HG03066 (cell line): Measurements from ENCODE around the gene SH3BGRL2.
A peak's percentile ranks its signal among the peaks of the same experiment; 100 is the strongest.
"Not testable (repeated sequence)": the region's sequence is repeated elsewhere in the genome, so short reads cannot be mapped to it uniquely, and the experiment has no call there.

Experiments
- ATAC-seq: cut with Tn5 transposase; IDR thresholded peaks from one replicate; pipeline ENCODE4 v1.9.1; 2021; ENCODE audit warnings: low read depth; ENCODE audit not compliant: unreplicated experiment

The SH3BGRL2 gene

DNA sequence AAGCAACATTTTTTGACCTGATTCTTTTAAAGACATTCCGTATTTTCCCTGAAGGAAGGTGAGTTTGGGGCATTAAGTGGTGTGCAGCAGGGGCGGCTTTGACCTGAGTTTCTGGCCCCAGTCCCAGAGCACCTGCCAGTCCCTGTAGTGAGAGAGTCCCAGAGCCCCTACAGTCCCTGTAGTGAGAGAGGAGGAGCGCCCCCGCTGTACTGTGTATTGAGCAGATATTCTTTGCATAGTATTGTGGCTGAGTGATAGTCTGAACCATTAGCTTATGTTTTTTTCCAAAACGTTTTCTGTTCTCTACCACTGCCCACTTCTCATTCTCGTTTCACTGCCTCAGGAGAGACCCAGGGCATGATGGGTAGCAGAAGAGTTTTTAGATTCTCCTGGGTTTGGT lies 17.2 kb upstream of the SH3BGRL2 start:
- no peak for ATAC-seq

DNA sequence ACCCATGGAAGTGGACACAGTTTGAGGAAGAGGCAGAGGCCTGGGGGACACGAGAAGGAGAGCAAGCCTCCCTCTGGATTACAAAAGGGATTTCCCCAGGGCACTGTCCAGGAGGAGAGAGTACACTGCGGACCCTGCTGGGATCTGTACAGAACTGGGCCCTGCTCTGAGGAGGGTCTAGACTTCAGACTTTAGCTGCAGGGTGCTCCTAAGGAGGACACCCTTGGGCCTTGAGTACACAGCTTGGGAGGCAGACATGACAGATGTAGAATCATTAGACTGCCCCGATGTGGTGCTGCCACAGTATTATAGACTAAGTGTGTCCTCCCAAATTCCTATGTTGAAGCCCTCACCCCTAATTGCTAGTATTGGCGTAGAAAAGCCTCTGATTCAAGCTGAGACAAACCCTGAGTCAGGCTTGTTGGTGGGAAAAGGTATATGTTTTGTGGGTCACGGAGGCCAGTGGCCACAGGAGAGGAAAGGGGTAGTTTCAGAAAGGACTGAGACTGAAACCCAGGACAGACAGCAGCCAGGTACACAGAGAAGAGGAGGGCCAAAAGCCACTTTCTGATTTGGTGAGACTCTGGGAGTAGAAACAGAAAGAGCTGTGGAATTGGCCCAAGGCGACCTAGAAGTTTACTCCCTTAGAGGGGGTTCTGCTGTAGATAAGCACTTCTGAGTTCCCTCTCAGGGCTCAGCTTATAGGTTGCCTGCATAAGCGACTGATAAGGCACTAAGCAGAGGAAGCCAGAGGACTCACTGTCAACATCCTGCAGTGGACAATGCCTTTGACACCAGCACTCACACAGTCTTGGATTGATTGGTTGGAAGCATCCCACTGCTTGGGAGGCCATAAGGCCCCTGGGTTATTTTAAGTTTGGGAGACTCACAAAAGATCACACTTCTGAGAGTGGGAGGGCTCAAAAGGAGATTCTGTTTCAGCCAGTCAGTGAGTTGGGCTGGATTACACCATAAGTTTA lies 16.5 kb upstream of the SH3BGRL2 start:
- peak; percentile 75 for ATAC-seq

DNA sequence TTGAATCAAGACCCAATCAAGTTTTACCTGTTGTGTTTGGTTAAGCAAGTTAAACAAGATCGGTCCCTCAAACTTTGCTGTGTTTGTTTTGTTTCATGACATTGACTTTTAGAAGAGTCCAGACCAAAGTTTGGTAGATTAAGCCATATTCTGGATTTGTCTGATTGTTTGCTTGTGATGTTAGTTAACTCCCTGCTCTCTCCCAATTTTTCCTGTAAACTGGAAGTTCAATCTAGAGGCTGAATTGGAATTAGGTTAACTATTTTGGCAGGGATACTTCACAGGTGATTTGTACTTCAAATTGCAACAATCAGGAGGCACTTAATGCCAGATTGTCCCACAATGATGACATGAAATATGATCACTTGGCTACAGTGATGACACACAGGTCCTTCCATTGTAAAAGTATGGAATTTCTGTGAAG lies 13.6 kb upstream of the SH3BGRL2 start:
- no peak for ATAC-seq

DNA sequence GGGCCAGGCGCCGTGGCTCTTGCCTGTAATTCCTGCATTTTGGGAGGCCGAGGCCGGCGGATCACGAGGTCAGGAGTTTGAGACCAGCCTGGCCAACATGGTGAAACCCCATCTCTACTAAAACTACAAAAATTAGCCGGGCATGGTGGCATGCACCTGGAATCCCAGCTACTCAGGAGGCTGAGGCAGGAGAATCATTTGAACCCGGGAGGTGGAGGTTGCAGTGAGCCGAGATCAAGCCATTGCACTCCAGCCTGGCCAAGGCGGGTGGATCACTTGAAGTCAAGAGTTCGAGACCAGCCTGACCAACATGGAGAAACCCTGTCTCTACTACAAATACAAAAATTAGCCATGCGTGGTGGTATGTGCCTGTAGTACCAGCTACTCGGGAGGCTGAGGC lies 12.7 kb upstream of the SH3BGRL2 start:
- not testable (repeated sequence) for ATAC-seq

DNA sequence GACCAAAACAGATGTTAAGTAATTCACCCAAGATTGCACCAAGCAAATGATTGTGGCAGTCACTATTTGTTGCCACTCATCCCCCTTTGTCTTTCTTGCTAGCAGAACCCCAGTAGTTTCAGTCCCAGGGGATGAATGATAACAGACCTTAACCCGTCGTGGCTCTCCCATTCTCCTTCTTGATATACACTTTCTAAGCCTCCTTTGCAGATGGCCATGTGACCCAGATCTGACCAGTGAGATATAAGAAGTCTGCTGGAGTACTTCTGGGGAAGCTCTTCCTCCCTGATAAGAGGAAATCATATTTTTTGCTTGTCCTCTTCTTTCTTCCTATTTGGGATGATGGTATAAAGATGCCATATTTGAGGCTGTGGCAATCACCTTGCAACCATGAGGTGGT lies 9.6 kb upstream of the SH3BGRL2 start:
- no peak for ATAC-seq

DNA sequence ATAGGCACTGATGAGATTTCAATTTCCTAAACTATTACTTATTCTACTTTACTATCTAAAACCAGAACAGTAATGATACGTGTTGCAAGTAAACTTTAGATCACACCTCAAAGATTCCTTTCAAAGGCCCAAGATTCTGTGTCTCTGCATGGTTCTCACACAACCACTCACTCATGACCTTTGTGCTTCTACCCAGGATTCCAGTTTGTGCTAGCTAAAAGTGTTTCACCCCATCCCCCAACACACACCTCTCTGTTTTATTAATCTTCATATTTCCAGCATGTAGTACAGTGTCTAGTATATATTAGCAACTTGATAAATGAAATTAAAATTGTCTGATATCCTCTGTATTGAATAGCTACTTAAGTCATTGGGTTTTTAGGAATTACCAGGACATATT lies 8.8 kb upstream of the SH3BGRL2 start:
- ATAC-seq: no peak

DNA sequence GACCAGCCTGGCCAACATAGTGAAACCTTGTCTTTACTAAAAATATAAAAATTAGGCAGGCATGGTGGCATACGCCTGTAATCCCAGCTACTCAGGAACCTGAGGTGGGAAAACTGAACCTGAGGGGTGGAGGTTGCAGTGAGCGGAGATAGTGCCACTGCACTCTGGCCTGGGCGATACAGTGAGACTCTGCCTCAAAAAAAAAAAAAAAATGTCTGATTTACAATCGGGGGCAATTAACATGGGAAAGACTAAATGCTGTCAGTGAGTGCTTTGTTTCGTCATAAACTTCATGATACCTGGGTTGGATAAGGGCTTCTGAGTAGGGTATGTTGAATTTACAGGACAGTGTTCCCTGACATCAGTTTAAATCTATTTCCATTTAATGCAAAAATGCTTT lies 8.0 kb upstream of the SH3BGRL2 start:
- no peak for ATAC-seq

DNA sequence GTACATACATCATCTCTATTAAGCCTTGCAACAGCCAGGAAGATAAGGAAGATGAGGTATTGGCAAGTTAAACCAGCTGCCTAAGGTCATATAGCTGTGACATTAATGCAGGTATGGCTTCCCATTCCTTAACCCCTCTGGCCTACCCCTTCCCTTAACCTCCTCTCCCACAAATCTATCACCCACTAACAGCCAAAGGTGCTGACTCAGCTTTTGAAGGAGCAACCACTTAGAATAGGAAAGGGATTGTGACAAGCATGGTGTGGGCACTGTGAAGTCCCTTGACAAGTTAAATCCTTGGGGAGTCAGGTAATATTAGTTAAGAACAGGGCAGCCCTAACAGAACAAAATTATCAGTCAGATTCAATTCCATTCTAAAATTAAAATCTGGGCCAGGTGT lies 5.4 kb upstream of the SH3BGRL2 start:
- no peak for ATAC-seq

DNA sequence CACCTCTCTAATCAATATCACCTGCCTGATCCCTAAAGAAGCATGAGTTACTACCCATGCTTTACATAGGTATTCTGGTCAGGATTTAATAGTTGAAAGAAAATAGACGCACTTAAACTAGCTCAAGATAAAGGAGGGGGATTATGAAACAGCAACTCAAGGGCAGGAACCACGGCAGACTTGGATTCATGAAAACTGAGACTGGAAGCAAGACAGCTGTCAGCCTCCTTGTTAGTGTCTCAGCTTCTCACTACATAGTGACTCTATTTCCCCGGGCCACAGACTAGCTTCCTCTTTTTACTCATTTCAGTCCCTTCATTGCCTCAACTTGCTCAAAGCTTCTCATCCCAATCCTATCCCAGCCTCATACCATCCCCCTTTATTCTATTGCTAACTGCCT lies 4.3 kb upstream of the SH3BGRL2 start:
- no peak for ATAC-seq

DNA sequence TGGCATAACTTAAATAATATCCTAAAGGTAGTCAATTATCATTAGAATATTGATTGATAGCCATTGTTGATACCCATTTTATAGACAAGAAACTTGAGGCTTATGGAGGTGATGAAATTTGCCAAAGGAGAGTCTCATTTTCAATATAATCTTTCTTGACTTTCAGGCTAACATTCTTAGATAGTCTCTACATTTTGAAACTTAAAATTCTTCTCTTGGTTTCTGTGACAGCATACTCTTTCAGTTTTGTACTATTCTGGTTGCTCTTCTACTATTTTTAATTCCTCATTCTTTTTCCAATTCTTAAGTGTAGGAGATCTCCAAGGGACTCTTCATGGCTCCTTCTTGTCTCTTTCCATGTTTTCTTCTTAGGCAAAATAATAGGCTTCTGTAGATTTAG lies 3.7 kb upstream of the SH3BGRL2 start:
- ATAC-seq: no peak

DNA sequence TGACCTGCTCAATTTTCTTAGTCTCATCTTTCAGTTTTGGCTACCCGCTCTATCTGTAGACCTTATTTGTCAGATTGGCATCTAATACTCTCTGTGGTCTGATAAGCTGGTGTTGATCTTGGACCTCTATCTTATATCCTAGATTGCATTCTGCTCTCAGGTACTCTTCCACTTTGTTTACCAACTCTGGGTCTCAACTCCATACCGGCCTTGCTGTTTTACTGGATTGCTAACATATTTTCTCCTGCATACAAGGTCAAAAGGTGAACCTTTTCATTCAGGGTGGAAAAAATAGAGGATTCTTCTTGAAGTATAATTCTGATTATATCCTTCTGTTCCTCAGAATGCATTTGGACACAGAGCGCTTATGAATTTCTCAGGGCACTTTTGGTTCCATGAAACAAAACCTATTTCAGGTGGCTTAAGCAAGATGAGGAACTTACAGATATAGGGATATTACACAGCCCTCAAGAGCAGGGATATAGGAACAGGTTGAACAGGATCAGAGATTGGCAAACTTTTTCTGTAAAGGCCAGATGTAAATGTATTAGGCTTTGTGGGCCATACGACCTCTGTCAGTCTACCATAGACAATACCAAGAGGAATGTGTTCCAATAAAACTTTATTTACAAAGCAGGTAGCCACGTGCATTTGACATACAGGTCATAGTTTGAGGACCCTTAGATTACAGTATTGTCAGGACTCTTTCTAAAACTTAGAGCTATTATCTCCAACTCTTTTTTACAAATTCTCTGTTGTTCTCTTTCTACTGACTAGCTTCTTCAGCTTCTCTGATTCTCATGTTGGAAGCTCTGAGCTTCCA lies 2.5 kb upstream of the SH3BGRL2 start:
- ATAC-seq: no peak

DNA sequence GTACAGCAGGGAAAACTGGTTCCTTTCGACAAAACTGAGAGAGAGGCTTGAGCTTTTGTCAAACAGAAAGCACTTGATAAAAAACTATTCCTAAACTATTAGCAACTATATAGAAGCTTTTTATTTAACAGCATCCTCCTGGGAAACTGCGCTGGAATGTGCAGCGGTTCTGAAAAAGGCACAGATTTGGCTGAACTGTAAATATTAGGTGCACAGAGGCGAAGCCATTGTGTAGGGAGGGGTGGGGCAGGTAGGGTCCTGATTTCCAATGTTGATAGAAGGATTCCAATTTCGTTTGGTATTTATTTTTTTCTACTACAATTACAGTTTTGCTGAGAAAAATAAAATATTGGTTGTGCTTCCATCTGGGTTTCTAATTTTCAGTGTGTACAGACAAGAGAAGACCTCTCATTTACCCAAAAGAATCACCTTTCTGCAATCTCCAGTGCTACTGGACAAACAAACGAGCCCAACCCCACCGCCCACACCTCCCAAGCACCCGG lies 698 bp upstream of the SH3BGRL2 start:
- ATAC-seq: no peak

DNA sequence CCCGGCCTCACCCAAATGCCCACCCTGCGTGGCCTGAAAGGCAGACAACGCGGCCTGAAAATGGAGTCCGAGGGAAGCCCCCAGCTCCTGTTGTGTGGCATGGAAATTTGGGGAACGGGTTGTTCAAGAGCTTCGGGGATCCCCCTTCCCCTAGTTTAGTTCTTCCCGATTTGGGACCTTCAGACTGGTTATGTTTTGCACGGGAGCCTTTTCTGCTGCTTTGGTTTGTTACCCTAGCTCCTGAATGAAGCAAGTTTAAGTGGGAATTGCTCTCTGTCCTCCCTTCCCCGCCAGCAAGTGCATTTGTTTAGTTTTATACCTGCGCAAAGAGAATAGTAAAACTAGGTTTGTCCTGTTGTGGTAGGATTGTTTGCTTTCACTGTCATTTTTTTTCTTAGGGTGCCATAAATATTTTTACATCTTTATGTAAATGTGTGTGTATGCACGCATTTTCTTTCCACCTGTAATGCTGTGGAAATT lies 604 bp downstream of the SH3BGRL2 start:
- ATAC-seq: no peak

DNA sequence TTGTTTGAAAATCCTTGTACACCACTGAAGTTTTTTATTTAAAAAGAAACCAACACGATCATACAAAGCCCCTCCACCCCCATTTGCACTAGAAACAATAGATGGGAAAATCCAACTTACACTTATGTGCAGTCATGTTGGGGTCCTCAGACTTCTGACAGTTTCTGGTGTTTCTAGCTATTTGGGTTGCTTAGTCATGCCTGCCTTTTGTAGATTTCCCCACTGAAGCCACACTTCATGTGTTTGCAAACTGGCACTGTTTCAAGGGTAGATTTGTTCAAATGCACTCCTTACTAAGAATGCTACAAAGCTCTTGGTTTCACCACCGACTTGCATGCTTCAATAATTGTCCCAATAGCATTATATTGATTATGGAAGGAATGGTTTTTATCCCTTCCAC lies 1.5 kb downstream of the SH3BGRL2 start:
- no peak for ATAC-seq

DNA sequence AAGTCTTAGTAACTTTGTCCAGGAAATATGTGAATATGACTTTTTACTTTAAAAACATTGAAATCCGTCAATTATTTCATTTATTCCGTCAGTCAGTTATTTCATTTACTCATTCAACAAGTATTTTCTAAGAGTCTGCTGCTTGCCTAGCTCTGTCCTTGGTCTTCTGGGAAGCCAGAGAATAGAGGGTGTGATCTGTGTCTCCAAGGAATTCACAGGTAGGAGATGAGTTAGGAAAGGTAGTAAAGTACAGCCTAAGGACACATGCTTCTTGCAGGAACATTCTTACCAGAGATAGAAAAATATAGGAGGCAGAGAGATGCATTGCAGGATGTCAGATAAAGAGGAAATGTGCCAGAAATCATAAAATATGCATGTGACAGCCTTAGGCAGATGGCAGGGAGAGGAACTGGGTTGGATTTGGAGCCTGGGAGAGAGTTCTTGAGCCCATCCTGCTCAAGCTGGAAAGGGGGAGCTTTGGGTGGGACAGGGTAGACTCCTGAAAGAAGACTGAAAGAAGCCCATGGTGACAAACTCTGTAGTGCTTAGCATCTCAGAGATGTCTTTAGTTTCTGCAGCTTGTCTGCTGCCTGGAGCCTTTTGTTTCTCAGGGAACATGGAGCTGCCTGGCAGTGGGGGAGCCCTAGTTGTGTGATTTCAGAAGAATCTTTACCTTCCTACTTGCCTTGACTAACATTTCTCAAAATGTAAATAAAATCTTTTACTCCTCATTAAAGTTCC lies 3.5 kb downstream of the SH3BGRL2 start:
- no peak for ATAC-seq

DNA sequence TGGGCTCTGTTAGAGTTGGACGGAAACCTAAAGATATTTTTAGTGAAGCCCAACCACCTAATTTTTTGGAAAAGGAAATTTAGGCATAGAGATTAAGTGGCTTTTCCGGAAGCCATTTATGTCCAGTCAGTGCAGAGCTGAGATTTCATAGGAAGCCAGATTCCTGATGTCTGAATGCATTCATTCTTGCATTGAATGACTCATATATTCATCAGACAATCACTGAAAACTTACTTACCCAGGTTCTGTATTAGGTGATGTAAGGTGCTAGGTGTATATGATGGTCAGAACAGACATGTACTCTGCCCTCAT lies 4.1 kb downstream of the SH3BGRL2 start:
- ATAC-seq: no peak

DNA sequence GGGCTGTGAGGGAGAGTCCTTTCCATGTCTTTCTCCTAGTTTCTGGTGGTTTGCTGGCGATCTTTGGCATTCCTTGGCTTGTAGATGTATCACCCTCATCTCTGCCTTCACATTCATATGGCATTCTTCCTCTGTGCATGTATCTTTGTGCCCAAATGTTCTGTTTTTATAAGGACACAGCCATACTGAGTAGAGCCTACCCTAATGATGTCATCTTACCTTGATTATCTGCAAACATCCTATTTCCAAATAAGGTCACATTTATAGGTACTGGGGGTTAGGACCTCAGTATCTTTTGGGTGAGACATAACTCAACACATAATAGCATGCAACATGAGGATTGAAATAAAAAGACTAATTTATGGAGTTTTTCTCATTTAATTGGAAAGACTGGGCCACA lies 5.5 kb downstream of the SH3BGRL2 start:
- no peak for ATAC-seq

DNA sequence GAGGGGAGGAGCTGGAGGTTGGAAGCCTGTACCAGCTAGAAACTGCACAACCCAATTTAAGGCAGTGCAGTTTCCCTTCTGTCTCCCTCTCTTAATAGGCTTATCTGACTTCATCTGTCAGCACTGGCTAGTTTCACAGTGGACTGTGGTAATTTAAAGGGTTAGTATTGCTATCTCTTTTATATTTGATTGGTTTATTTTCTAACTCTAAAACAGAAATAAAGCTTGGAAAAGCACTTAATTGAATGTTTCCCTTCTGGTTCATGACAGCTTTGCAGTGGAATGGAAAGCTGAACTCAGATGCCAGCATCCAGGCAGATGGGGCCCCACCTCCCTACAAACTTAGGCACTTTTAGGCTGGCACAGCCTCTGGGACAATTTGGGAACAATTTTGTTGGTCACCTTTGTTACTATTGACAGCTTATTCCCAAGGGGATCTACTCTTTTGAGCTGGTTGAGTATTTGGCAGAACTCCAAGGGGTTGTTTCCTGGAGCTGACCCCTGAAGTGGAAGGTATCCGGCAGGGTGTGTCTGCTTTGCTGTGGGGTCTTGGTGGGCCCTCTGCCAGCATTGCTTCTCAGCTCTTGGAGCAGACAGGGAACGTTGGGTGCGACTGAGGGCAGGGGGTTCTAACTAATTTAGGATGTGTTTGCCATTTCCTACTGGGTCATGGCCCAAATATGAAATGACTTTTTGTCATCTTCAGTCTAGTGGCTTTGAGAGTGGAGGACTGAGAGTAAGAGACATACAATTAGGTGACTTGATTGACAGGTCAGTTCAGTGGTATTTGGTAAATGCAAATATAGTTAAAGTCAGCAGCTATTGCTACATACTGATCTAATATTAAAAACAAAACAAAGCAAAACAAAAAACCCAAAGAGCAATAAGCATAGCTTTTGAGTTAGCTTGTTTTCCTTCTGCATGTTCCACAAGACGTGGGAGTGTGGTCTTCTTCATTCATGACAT lies 9.3 kb downstream of the SH3BGRL2 start:
- ATAC-seq: no peak

DNA sequence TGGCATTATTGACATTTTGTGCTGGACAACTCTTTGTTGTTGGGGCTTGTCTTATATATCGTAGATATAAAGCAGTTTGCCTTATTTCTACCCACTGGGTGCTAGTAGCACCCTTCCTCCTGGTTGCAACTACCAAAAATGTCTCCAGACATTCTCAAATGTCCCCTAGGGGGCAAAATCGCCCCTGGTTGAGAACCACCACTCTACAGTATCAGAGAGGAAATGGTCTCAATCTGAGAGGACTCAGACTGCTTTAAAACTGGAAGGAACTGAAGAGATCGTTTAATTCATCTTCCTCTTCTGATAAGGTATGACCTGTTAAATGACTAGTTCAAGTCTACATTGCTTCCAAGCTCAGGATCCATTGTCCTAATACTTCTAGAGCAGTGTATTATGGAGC lies 14.9 kb downstream of the SH3BGRL2 start:
- ATAC-seq: no peak

DNA sequence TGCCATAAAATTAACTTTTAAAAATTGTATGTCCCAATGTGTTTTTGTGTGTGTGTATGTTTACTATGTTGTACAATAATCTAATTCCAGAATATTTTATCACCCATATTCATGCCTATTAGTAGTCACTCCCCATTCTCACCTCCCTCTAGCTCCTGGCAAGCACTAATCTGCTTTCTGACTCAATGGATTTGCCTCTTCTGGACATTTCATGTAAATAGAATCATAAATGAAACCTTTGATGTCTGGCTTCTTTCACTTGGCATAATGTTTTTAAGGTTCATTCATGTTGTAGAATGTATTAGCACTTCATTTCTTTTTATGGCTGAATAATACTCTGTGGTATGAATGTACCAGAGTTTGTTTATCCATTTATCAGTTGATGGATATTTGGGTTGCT lies 15.4 kb downstream of the SH3BGRL2 start:
- ATAC-seq: no peak
